Breast epithelium (tissue), 4 donors: ENCODE measurements around the gene TAGLN. TPM values are rescaled to one million over a fixed set of nuclear protein-coding genes. Genes with fewer than 3 reads are reported as not detected.
A peak's percentile ranks its signal among the peaks of the same experiment; 100 is the strongest.

Experiments
- DNase-seq, 2 donors: peaks; one replicate each; pipeline ENCODE4 v3.0.0-alpha.2; 2019; ENCODE audit warnings: low spot score in 2 of 2
- H3K27ac ChIP-seq, 2 donors: fragments of 200-600 bp; sonication (generic) in 1 of 2; one replicate each; pipeline ENCODE4 v1.5.1; 2016 to 2019; ENCODE audit warnings: mild to moderate bottlenecking in 1 of 2
- H3K27me3 ChIP-seq, 2 donors: fragments of 200-600 bp; sonication (generic) in 1 of 2; one replicate each; pipeline versions ENCODE4 v1.5.1 to v1.6.0; 2017 to 2019; ENCODE audit warnings: control low read depth in 1 of 2, mild to moderate bottlenecking in 1 of 2
- H3K36me3 ChIP-seq: fragments of 200-600 bp; one replicate; pipeline ENCODE4 v1.5.1; 2019
- H3K4me1 ChIP-seq, 2 donors: fragments of 200-600 bp; sonication (generic); one replicate each; pipeline ENCODE4 v1.5.1; 2016 to 2019; ENCODE audit warnings: control low read depth in 1 of 2
- H3K4me3 ChIP-seq, 3 donors: fragments of 200-600 bp; sonication (generic); 1 replicate in 2 of 3; 2 replicates in 1 of 3; pipeline ENCODE4 v1.5.1; 2016 to 2019; ENCODE audit warnings: mild to moderate bottlenecking in 3 of 3, moderate library complexity in 2 of 3
- H3K9me3 ChIP-seq, 2 donors: fragments of 200-600 bp; sonication (generic) in 1 of 2; one replicate each; pipeline ENCODE4 v1.5.1; 2016 to 2019; ENCODE audit warnings: control low read depth in 1 of 2
- CTCF ChIP-seq, 3 donors: fragments of 450-650 bp; IDR thresholded peaks; one replicate each; pipeline ENCODE4 v1.5.1; 2016 to 2017; ENCODE audit warnings: antibody characterized with exemption in 3 of 3, mild to moderate bottlenecking in 3 of 3, moderate library complexity in 3 of 3
- POLR2A ChIP-seq: fragments of 450-650 bp; IDR thresholded peaks from one replicate; pipeline ENCODE4 v1.6.1; 2016; ENCODE audit warnings: antibody characterized with exemption, mild to moderate bottlenecking, moderate library complexity
- POLR2AphosphoS5 ChIP-seq, 3 donors: sonication (generic); formaldehyde crosslinking; IDR thresholded peaks; one replicate each; pipeline ENCODE4 v1.6.1; 2017; ENCODE audit warnings: antibody characterized with exemption in 3 of 3
- intact Hi-C: fragments of 100-400 bp; cut with DNase I; formaldehyde crosslinking; loops from one replicate; pipeline ENCODE4 v1.15.1; 2023; ENCODE audit warnings: low total_unique reads
- total RNA-seq, 3 donors: library from RNA; depleted of rRNA; stranded (reverse); fragments of >200 nt; gene quantifications; one replicate each; pipeline ENCODE4 v1.1.0, GENCODE V29; 2016

TAGLN gene
- total RNA-seq, 3 donors from 2014 or later = 602 to 1,663 (median 1,380) TPM

GRCh38 chr11:117228091-117228490 is 28.9 kb downstream of the TAGLN start:
- H3K4me1 ChIP-seq = peaks cover 0 to 2% of the 10 kb centered on the region in 2 donors
- no peak for TF ChIP-seq CTCF (IDR thresholded peaks at IDR 0.05)
- H3K9me3 ChIP-seq = no peaks in the 10 kb centered on the region
- H3K27ac ChIP-seq = no peak overlapping the region
- no peaks in the 10 kb centered on the region for H3K27me3 ChIP-seq
- H3K4me3 ChIP-seq = no peak overlapping the region
- DNase-seq = no peak
- H3K36me3 ChIP-seq = no peaks in the 10 kb centered on the region
- intact Hi-C loops = loop anchor here (10.0 kb wide), 1 partner anchor 353 kb away; no protein-coding TSS in a partner anchor

- Histone ChIP-seq H3K4me1 (peaks cover 2 to 4% of the 10 kb centered on the region in 2 donors), H3K27me3 (no peaks in the 10 kb centered on the region), H3K27ac (no peak overlapping the region), H3K36me3 (no peaks in the 10 kb centered on the region), H3K4me3 (no peak overlapping the region), H3K9me3 (no peaks in the 10 kb centered on the region)
- no peak for DNase-seq
- intact Hi-C loops = loop anchor here (10.0 kb wide), 1 partner anchor 355 kb away; no protein-coding TSS in a partner anchor
- TF ChIP-seq POLR2A (no peak), POLR2AphosphoS5 (IDR thresholded peaks at IDR 0.05) (no peak), CTCF (IDR thresholded peaks at IDR 0.05) (no peak)
These were observed 30.2 kb downstream of the TAGLN start for GRCh38 chr11:117229411-117229810.

GRCh38 chr11:117229931-117230285 is 30.7 kb downstream of the TAGLN start:
- TF ChIP-seq POLR2A (no peak), CTCF (IDR thresholded peaks at IDR 0.05) (no peak), POLR2AphosphoS5 (IDR thresholded peaks at IDR 0.05) (no peak)
- no peak for DNase-seq
- Histone ChIP-seq H3K36me3 (no peaks in the 10 kb centered on the region), H3K27ac (no peak overlapping the region), H3K4me3 (no peak overlapping the region), H3K9me3 (no peaks in the 10 kb centered on the region), H3K4me1 (peaks cover 2 to 4% of the 10 kb centered on the region in 2 donors), H3K27me3 (no peaks in the 10 kb centered on the region)
- intact Hi-C loops = loop anchor here (10.0 kb wide), 1 partner anchor 355 kb away; no protein-coding TSS in a partner anchor

- Histone ChIP-seq H3K9me3 (no peaks in the 10 kb centered on the region), H3K4me3 (peak overlapping the region in 1 of 3 donors; percentile 79), H3K4me1 (peaks cover 2 to 4% of the 10 kb centered on the region in 2 donors), H3K36me3 (no peaks in the 10 kb centered on the region), H3K27ac (peak overlapping the region in 1 of 2 donors; percentile 96), H3K27me3 (no peaks in the 10 kb centered on the region)
- intact Hi-C loops = no loop called here
- DNase-seq = no peak
- TF ChIP-seq POLR2AphosphoS5 (IDR thresholded peaks at IDR 0.05) = no peak
- TF ChIP-seq POLR2A = no peak
- TF ChIP-seq CTCF (IDR thresholded peaks at IDR 0.05) = no peak
These were observed 31.3 kb downstream of the TAGLN start for GRCh38 chr11:117230286-117230961.

- Histone ChIP-seq H3K27me3 (no peaks in the 10 kb centered on the region), H3K9me3 (no peaks in the 10 kb centered on the region), H3K4me3 (peak overlapping the region; percentile 76 to 93 (median 79)), H3K36me3 (no peaks in the 10 kb centered on the region), H3K4me1 (peaks cover 2 to 4% of the 10 kb centered on the region in 2 donors), H3K27ac (peak overlapping the region; percentile 92 to 96)
- intact Hi-C loops = no loop called here
- no peak for DNase-seq
- TF ChIP-seq POLR2AphosphoS5 (IDR thresholded peaks at IDR 0.05) (no peak), POLR2A (no peak), CTCF (IDR thresholded peaks at IDR 0.05) (no peak)
These were observed 32.0 kb downstream of the TAGLN start for GRCh38 chr11:117230999-117231841.
